Measurements from ENCODE around the gene PPP1R37. TPM values are rescaled to one million over a fixed set of nuclear protein-coding genes. Genes with fewer than 3 reads are reported as not detected.

Gene PPP1R37
- total and polyA plus RNA-seq, 2 of the 13 experiments (the other 11 are each of a cell fraction or from before 2014, with no cell fraction given): 9.0 to 14.3 TPM

DNA sequence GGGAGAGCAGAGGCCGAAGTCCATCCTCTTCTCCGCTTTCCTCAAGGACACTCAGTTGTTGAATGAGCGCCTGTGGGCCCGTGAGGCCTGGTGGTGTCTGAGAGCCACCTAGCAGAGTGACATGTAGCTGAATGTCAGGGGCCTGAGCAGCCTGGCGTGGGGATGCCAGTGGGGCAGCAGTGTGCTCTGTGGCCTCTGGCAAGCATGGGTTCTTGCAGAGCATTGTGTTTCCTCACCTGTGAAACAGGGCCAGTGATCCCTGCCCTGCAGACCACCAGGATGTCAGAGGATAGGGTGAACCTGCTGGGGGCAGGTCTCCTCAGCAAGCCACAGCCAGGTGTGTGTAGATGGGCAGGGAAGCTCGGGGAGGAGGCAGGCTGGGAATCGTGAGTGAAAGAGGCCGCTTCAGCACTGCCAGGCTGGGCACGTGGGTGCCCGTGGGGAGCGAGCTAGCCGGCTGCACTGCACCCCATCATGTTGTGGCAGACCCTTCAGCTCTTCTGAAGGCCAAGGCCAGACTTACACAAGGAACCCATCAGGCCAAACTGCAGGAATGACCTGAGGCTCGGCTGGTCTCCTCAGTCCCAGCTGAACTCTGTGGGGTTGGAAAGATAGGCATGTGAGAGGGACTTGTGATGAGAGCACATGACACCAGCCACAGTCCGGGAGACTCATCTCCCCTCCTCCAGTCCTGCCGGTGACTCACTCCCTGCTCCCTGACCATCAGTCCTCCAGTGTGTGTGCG is 5.0 kb downstream of the PPP1R37 start (continued):
- TF ChIP-seq, protein P1, sequence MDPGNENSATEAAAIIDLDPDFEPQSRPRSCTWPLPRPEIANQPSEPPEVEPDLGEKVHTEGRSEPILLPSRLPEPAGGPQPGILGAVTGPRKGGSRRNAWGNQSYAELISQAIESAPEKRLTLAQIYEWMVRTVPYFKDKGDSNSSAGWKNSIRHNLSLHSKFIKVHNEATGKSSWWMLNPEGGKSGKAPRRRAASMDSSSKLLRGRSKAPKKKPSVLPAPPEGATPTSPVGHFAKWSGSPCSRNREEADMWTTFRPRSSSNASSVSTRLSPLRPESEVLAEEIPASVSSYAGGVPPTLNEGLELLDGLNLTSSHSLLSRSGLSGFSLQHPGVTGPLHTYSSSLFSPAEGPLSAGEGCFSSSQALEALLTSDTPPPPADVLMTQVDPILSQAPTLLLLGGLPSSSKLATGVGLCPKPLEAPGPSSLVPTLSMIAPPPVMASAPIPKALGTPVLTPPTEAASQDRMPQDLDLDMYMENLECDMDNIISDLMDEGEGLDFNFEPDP (CRISPR knock-in tag; conservative IDR thresholded peaks at IDR 0.05): no peak
- TF ChIP-seq ZNF292 (CRISPR knock-in tag; IDR thresholded peaks at IDR 0.05; ENCODE audit: borderline replicate concordance, low read depth): peak; percentile 5; the same call in 1 of the 2 replicates
- TF ChIP-seq SPEN (CRISPR knock-in tag; IDR thresholded peaks at IDR 0.05; ENCODE audit: low read depth): peak; percentile 37; the same call in 1 of the 2 replicates
- no peak for TF ChIP-seq ZNF780A (CRISPR knock-in tag; IDR thresholded peaks at IDR 0.05)
- TF ChIP-seq NFKBIZ (CRISPR knock-in tag; IDR thresholded peaks at IDR 0.05): no peak
- TF ChIP-seq, protein P2, sequence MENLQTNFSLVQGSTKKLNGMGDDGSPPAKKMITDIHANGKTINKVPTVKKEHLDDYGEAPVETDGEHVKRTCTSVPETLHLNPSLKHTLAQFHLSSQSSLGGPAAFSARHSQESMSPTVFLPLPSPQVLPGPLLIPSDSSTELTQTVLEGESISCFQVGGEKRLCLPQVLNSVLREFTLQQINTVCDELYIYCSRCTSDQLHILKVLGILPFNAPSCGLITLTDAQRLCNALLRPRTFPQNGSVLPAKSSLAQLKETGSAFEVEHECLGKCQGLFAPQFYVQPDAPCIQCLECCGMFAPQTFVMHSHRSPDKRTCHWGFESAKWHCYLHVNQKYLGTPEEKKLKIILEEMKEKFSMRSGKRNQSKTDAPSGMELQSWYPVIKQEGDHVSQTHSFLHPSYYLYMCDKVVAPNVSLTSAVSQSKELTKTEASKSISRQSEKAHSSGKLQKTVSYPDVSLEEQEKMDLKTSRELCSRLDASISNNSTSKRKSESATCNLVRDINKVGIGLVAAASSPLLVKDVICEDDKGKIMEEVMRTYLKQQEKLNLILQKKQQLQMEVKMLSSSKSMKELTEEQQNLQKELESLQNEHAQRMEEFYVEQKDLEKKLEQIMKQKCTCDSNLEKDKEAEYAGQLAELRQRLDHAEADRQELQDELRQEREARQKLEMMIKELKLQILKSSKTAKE (CRISPR knock-in tag; IDR thresholded peaks at IDR 0.05; ENCODE audit: borderline replicate concordance): 0 out of 2 replicates have a peak, but pooled peaks have one; percentile 30
- no peak for TF ChIP-seq MBD4 (IDR thresholded peaks at IDR 0.05; ENCODE audit: borderline replicate concordance, low read length)
- no peak for TF ChIP-seq ZNF7 (CRISPR knock-in tag; IDR thresholded peaks at IDR 0.05)
- TF ChIP-seq ZNF224 (CRISPR knock-in tag; IDR thresholded peaks at IDR 0.05): no peak
- peak; percentile 73 for TF ChIP-seq ZFY (CRISPR knock-in tag; IDR thresholded peaks at IDR 0.05)
- TF ChIP-seq FLYWCH1 (CRISPR knock-in tag; IDR thresholded peaks at IDR 0.05): no peak
- no peak for TF ChIP-seq BRCA1 (CRISPR knock-in tag; IDR thresholded peaks at IDR 0.05)
- no peak for TF ChIP-seq ZFP41 (CRISPR knock-in tag; IDR thresholded peaks at IDR 0.05; ENCODE audit: borderline replicate concordance)
- 0 out of 2 replicates have a peak, but pooled peaks have one; percentile 22 for TF ChIP-seq SRY (CRISPR knock-in tag; IDR thresholded peaks at IDR 0.05)
- peak; percentile 66; the same call in 1 of the 2 replicates for TF ChIP-seq KDM5B (CRISPR knock-in tag; IDR thresholded peaks at IDR 0.05; ENCODE audit: borderline replicate concordance)
- TF ChIP-seq ZNF891 (CRISPR knock-in tag; IDR thresholded peaks at IDR 0.05): no peak
- no peak for TF ChIP-seq ZNF670 (CRISPR knock-in tag; IDR thresholded peaks at IDR 0.05; ENCODE audit: borderline replicate concordance)
- no peak for TF ChIP-seq NFRKB (IDR thresholded peaks at IDR 0.05)
- TF ChIP-seq ZNF513 (CRISPR knock-in tag; conservative IDR thresholded peaks at IDR 0.05): 0 out of 2 replicates have a peak, but pooled peaks have one; percentile 68
- no peak for TF ChIP-seq MTA3 (CRISPR knock-in tag; IDR thresholded peaks at IDR 0.05)
- TF ChIP-seq NRL (CRISPR knock-in tag; IDR thresholded peaks at IDR 0.05; ENCODE audit: borderline replicate concordance): peak; percentile 1; the same call in 1 of the 2 replicates
- TF ChIP-seq ZNF552 (CRISPR knock-in tag; IDR thresholded peaks at IDR 0.05; ENCODE audit: borderline replicate concordance): no peak
- no peak for TF ChIP-seq ELK4 (CRISPR knock-in tag; IDR thresholded peaks at IDR 0.05; ENCODE audit: borderline replicate concordance)

Measured in HepG2 (cell line).